ENCODE measurements around the gene MRPL53. TPM values are rescaled to one million over a fixed set of nuclear protein-coding genes. Genes with fewer than 3 reads are reported as not detected.

The MRPL53 gene
- total and polyA plus RNA-seq, 2 of the 8 experiments (the other 6 are each of a cell fraction or from before 2014, with no cell fraction given) = 36.6 to 46.3 TPM

GRCh38 chr2:74471332-74472065 is 981 bp downstream of the MRPL53 start:
- peak overlapping the region; percentile 86 for H4K5ac ChIP-seq (ENCODE audit: insufficient read length, low read depth, low read length)
- H3K4me1 ChIP-seq (replicated peaks in 1 of 4; ENCODE audit: control insufficient read depth in 3 of 4, insufficient read depth in 4 of 4, low read length in 3 of 4) = peaks cover 0 to 3% (median 2%) of the 10 kb centered on the region in 4 experiments; a peak in 3 of 7 replicates
- no peaks in the 10 kb centered on the region for H3K79me1 ChIP-seq (ENCODE audit: low read depth, low read length)
- H2BK20ac ChIP-seq (ENCODE audit: low read length) = no peak overlapping the region
- no peak overlapping the region for H2AK5ac ChIP-seq (ENCODE audit: low read depth, low read length)
- H3K9me3 ChIP-seq (ENCODE audit: insufficient read depth in 2 of 2, low read depth in 1 of 2, low read length in 1 of 2) = no peaks in the 10 kb centered on the region
- no peaks in the 10 kb centered on the region for H3K79me2 ChIP-seq (ENCODE audit: control insufficient read depth in 1 of 2, insufficient read depth in 2 of 2, low read length in 2 of 2)
- no peaks in the 10 kb centered on the region for H3K27me3 ChIP-seq (replicated peaks in 1 of 4; ENCODE audit: control insufficient read depth in 3 of 4, extremely low read depth in 1 of 4, insufficient read depth in 3 of 4, low read length in 3 of 4)
- H3K27ac ChIP-seq (ENCODE audit: low read depth, low read length) = no peak overlapping the region
- no peak overlapping the region for H2BK5ac ChIP-seq (ENCODE audit: low read depth, low read length)
- H3K23me2 ChIP-seq (ENCODE audit: low read depth, low read length) = peaks cover 11% of the 10 kb centered on the region
- no peak overlapping the region for H4K91ac ChIP-seq (replicated peaks; ENCODE audit: insufficient read length, low read length)
- POLR2A ChIA-PET (ENCODE audit: partially characterized antibody) = interaction anchor here (1.0 to 5.2 kb wide), 4 partner anchors 10 to 82 kb away, joined by 3 to 89 read pairs (median 24); partner anchors contain the start of genes CCDC142, INO80B, LOXL3 and TTC31
- FAIRE-seq (no peak), DNase-seq (ENCODE audit: low read depth in 1 of 2, low spot score in 2 of 2) (no peak)
- no peak overlapping the region for H3K4ac ChIP-seq (replicated peaks; ENCODE audit: insufficient read length, low read depth, low read length)
- no peaks in the 10 kb centered on the region for H4K20me1 ChIP-seq (replicated peaks in 1 of 2; ENCODE audit: control insufficient read depth in 1 of 2, insufficient read depth in 2 of 2, low read length in 2 of 2)
- H2BK12ac ChIP-seq (ENCODE audit: low read depth, low read length) = no peak overlapping the region
- no peak overlapping the region for H3K14ac ChIP-seq (ENCODE audit: insufficient read length)
- H3K36me3 ChIP-seq (ENCODE audit: control insufficient read depth in 2 of 4, insufficient read depth in 4 of 4, low read length in 3 of 4) = peaks cover 0 to 4% (median 2%) of the 10 kb centered on the region in 4 experiments; a peak in 5 of 8 replicates
- no peak overlapping the region for H3K18ac ChIP-seq (ENCODE audit: extremely low read depth, low read length)
- H3K56ac ChIP-seq (replicated peaks; ENCODE audit: insufficient read length, low read depth, low read length) = no peak overlapping the region
- H2BK15ac ChIP-seq (ENCODE audit: low read length) = no peak overlapping the region
- H3K4me2 ChIP-seq (ENCODE audit: insufficient read depth in 1 of 2, low read depth in 2 of 2, low read length in 2 of 2) = peak overlapping the region; percentile 97 to 98
- CTCF ChIA-PET (ENCODE audit: partially characterized antibody) = interaction anchor here (1.0 to 5.7 kb wide), 4 partner anchors 7 to 117 kb away, joined by 3 to 42 read pairs (median 21); partner anchors contain the start of genes CCDC142 and TTC31
- H4K8ac ChIP-seq (ENCODE audit: extremely low read depth, insufficient read depth, low read length) = peak overlapping the region; percentile 94; the same call in 1 of the 2 replicates
- H2BK120ac ChIP-seq (replicated peaks; ENCODE audit: low read depth, low read length) = no peak overlapping the region
- WGBS, 2 experiments (ENCODE audit: extremely low coverage in 1 of 2, insufficient coverage in 1 of 2, insufficient read length in 1 of 2, insufficient replicate concordance in 2 of 2, low coverage in 1 of 2, low lambda C conversion rate in 2 of 2, missing lambda C conversion rate in 1 of 2) = 69% methylated on average over 16 of the region's 16 CpGs; no CpG with 5 or more reads in 1 of the 2 experiments
- peak overlapping the region; percentile 77 to 95 (median 87) for H3K4me3 ChIP-seq (ENCODE audit: extremely low read depth in 1 of 4, insufficient read depth in 2 of 4, low read depth in 3 of 4, low read length in 4 of 4)
- H2AFZ ChIP-seq (ENCODE audit: low read length) = no peak overlapping the region
- no peak overlapping the region for H3K23ac ChIP-seq (ENCODE audit: insufficient read length)
- peak overlapping the region in 3 of 4 experiments; percentile 6 to 77 (median 68); a peak in 4 of 7 replicates for H3K9ac ChIP-seq (replicated peaks in 1 of 4; ENCODE audit: extremely low read depth in 1 of 4, low read depth in 3 of 4, low read length in 3 of 4)
- TF ChIP-seq CTCF (IDR thresholded peaks at IDR 0.05; ENCODE audit: control extremely low read depth in 1 of 3, insufficient read depth in 1 of 3, low read depth in 1 of 3, low read length in 3 of 3) (no peak), CEBPB (IDR thresholded peaks at IDR 0.05; ENCODE audit: low read depth, low read length) (no peak), MAFK (IDR thresholded peaks at IDR 0.05; ENCODE audit: low read depth, low read length) (no peak), KDM1A (IDR thresholded peaks at IDR 0.05; ENCODE audit: borderline replicate concordance, low read length) (no peak), KDM5A (IDR thresholded peaks at IDR 0.05; ENCODE audit: low read length) (no peak), RFX5 (IDR thresholded peaks at IDR 0.05; ENCODE audit: borderline replicate concordance, low read depth, low read length) (no peak), E2F6 (IDR thresholded peaks at IDR 0.05) (no peak), SAP30 (IDR thresholded peaks at IDR 0.05; ENCODE audit: insufficient read depth, insufficient replicate concordance, low read length) (no peak), SP4 (IDR thresholded peaks at IDR 0.05; ENCODE audit: low read length) (no peak)
